ENCODE results near the gene MYH10. TPM values are rescaled to one million over a fixed set of nuclear protein-coding genes. Genes with fewer than 3 reads are reported as not detected.

Gene MYH10
- polyA plus RNA-seq, 1 donor from 2014 or later: 61.1 TPM

DNA sequence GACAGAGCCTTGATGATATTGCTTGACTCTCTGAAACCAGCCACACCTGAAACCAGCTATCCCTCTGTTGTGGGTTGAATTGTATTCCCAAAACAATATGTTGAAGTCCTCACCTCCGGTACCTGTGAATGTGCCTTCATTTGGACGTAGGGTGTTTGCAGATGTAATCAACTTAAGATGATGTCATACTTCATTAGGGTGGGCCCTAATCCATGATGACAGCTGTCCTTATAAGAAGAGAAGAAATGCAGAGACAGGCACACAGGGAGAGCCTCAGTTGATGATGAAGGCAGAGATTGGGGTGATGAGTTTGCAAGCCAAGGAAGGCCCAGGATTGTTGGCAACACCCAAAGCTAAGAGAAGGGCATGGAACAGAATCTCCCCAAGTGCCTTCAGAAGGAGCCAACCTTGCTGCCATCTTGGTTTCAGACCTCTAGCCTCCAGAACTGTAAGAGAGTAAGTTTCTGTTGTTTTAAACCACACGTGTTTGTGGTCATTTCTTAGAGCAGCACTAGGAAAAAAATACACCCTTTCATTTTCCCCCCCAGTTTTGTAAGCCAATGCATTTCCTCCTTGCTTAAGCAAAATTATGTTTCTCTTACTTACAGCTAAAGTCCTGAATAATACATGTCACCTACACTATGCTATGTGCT lies 29.4 kb upstream of the MYH10 start:
- Histone ChIP-seq H3K27me3 (ENCODE audit: insufficient read depth, low read depth, low read length) (no peaks in the 10 kb centered on the region), H3F3A (ENCODE audit: insufficient read depth, low read length, poor library complexity, severe bottlenecking) (no peaks in the 10 kb centered on the region), H3K36me3 (ENCODE audit: insufficient read depth, low read length) (no peaks in the 10 kb centered on the region), H3K9me2 (ENCODE audit: insufficient read depth, low read length) (no peaks in the 10 kb centered on the region), H2AFZ (ENCODE audit: low read depth, low read length) (no peak overlapping the region), H3K27ac (ENCODE audit: low read length) (no peak overlapping the region), H3K79me2 (replicated peaks; ENCODE audit: insufficient read depth, low read length) (no peaks in the 10 kb centered on the region), H3K9ac (ENCODE audit: low read length) (no peak overlapping the region), H3K9me3 (ENCODE audit: low read length) (no peaks in the 10 kb centered on the region), H3K4me2 (ENCODE audit: low read length) (no peak overlapping the region), H4K20me1 (ENCODE audit: insufficient read depth) (no peaks in the 10 kb centered on the region), H3K4me3 (ENCODE audit: low read length) (no peak overlapping the region)
- no peak for TF ChIP-seq TAF1 (IDR thresholded peaks at IDR 0.05; ENCODE audit: low read depth)
- TF ChIP-seq POLR2AphosphoS5 (IDR thresholded peaks at IDR 0.05): no peak
- TF ChIP-seq CTCF (IDR thresholded peaks at IDR 0.05; ENCODE audit: poor library complexity, severe bottlenecking): no peak
- no peak for TF ChIP-seq EZH2 (IDR thresholded peaks at IDR 0.05; ENCODE audit: borderline replicate concordance, insufficient read depth, low read length, poor library complexity, severe bottlenecking)
- TF ChIP-seq SMC3 (conservative IDR thresholded peaks at IDR 0.05; ENCODE audit: poor library complexity): no peak
- TF ChIP-seq RAD21 (conservative IDR thresholded peaks at IDR 0.05): no peak
- no peak for TF ChIP-seq REST (IDR thresholded peaks at IDR 0.05; ENCODE audit: borderline replicate concordance)
- no peak for TF ChIP-seq MXI1 (conservative IDR thresholded peaks at IDR 0.05; ENCODE audit: poor library complexity, severe bottlenecking)
- TF ChIP-seq EP300 (conservative IDR thresholded peaks at IDR 0.05; ENCODE audit: poor library complexity, severe bottlenecking): no peak

DNA sequence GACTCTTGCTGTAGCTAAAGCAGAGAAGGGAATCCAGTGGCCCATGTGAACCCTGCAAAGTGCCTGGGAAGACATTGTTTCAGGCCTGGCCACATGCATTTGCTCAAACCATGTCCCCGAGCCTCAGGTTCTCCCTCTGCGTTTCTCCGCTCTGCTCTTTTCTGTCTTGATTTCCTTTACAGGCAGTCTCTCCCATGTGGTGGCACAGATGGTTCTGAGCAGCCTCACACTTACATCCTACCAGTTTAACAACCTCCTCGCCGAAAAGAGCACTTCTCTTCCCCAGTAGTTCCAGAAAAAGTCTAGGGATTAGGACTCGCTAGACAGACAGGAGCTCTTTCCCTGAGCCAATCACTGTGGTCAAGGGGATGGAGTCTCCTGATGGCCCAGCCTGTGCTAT lies 28.3 kb upstream of the MYH10 start:
- Histone ChIP-seq H3K27ac (ENCODE audit: low read length) (no peak overlapping the region), H3K27me3 (ENCODE audit: insufficient read depth, low read depth, low read length) (no peaks in the 10 kb centered on the region), H3K4me3 (ENCODE audit: low read length) (no peak overlapping the region), H4K20me1 (ENCODE audit: insufficient read depth) (no peaks in the 10 kb centered on the region), H3F3A (ENCODE audit: insufficient read depth, low read length, poor library complexity, severe bottlenecking) (no peaks in the 10 kb centered on the region), H3K9me2 (ENCODE audit: insufficient read depth, low read length) (no peaks in the 10 kb centered on the region), H3K9ac (ENCODE audit: low read length) (no peak overlapping the region), H3K79me2 (replicated peaks; ENCODE audit: insufficient read depth, low read length) (no peaks in the 10 kb centered on the region), H3K36me3 (ENCODE audit: insufficient read depth, low read length) (no peaks in the 10 kb centered on the region), H2AFZ (ENCODE audit: low read depth, low read length) (no peak overlapping the region), H3K4me2 (ENCODE audit: low read length) (no peak overlapping the region), H3K9me3 (ENCODE audit: low read length) (no peaks in the 10 kb centered on the region)
- TF ChIP-seq RAD21 (conservative IDR thresholded peaks at IDR 0.05) (no peak), EZH2 (IDR thresholded peaks at IDR 0.05; ENCODE audit: borderline replicate concordance, insufficient read depth, low read length, poor library complexity, severe bottlenecking) (no peak), CTCF (IDR thresholded peaks at IDR 0.05; ENCODE audit: poor library complexity, severe bottlenecking) (no peak), MXI1 (conservative IDR thresholded peaks at IDR 0.05; ENCODE audit: poor library complexity, severe bottlenecking) (no peak), EP300 (conservative IDR thresholded peaks at IDR 0.05; ENCODE audit: poor library complexity, severe bottlenecking) (no peak), TAF1 (IDR thresholded peaks at IDR 0.05; ENCODE audit: low read depth) (no peak), REST (IDR thresholded peaks at IDR 0.05; ENCODE audit: borderline replicate concordance) (no peak), SMC3 (conservative IDR thresholded peaks at IDR 0.05; ENCODE audit: poor library complexity) (no peak), POLR2AphosphoS5 (IDR thresholded peaks at IDR 0.05) (no peak)

Data from neural cell (in vitro differentiated cells).